GM21515 (cell line): ENCODE data around the gene CDH9.

Experiments
- ATAC-seq: cut with Tn5 transposase; IDR thresholded peaks from one replicate; pipeline ENCODE4 v1.9.1; 2021; ENCODE audit not compliant: unreplicated experiment

The CDH9 gene

GRCh38 chr5:27038476-27038875 is at the start of gene CDH9:
Gene CDH9, minus strand, starts transcription at chr5:27038586. Its CDS starts 50,253 bp downstream, at chr5:26988333.
- no peak for ATAC-seq

- ATAC-seq = no peak
These were observed 49.4 kb upstream of the CDH9 start for GRCh38 chr5:27087747-27088146.

- no peak for ATAC-seq
These were observed 45.3 kb upstream of the CDH9 start for GRCh38 chr5:27083449-27084415.

- ATAC-seq = no peak
These were observed 41.8 kb upstream of the CDH9 start for GRCh38 chr5:27080147-27080546.

GRCh38 chr5:27062451-27062850 is 24.1 kb upstream of the CDH9 start:
- no peak for ATAC-seq

GRCh38 chr5:27048510-27048909 is 10.1 kb upstream of the CDH9 start:
- ATAC-seq = no peak

- ATAC-seq = no peak
These were observed 3.0 kb upstream of the CDH9 start for GRCh38 chr5:27041372-27041771.

- ATAC-seq = no peak
These were observed 3.8 kb downstream of the CDH9 start for GRCh38 chr5:27034565-27034964.

GRCh38 chr5:27026801-27027200 is 11.6 kb downstream of the CDH9 start:
- no peak for ATAC-seq

GRCh38 chr5:27026063-27026462 is 12.3 kb downstream of the CDH9 start:
- ATAC-seq = no peak

GRCh38 chr5:27021471-27021870 is 16.9 kb downstream of the CDH9 start:
- ATAC-seq = no peak

- ATAC-seq = no peak
These were observed 17.4 kb downstream of the CDH9 start for GRCh38 chr5:27020973-27021372.

- ATAC-seq = no peak
These were observed 22.6 kb downstream of the CDH9 start for GRCh38 chr5:27015758-27016157.

GRCh38 chr5:27011274-27011673 is 27.1 kb downstream of the CDH9 start:
- ATAC-seq = no peak

GRCh38 chr5:27010646-27011045 is 27.7 kb downstream of the CDH9 start:
- no peak for ATAC-seq

GRCh38 chr5:27009540-27009915 is 28.9 kb downstream of the CDH9 start:
- no peak for ATAC-seq

- ATAC-seq = no peak
These were observed 29.5 kb downstream of the CDH9 start for GRCh38 chr5:27008604-27009539.

GRCh38 chr5:27007121-27007520 is 31.3 kb downstream of the CDH9 start:
- ATAC-seq = no peak

GRCh38 chr5:26986985-26987384 is 51.4 kb downstream of the CDH9 start:
- ATAC-seq = no peak

GRCh38 chr5:26981750-26982149 is 56.6 kb downstream of the CDH9 start:
- no peak for ATAC-seq

GRCh38 chr5:26959290-26959689 is 79.1 kb downstream of the CDH9 start:
- no peak for ATAC-seq

GRCh38 chr5:26955161-26955560 is 83.2 kb downstream of the CDH9 start:
- ATAC-seq = no peak
